Smooth muscle cell of the coronary artery (primary cell): ENCODE data around the gene ARMC12. TPM values are rescaled to one million over a fixed set of nuclear protein-coding genes. Genes with fewer than 3 reads are reported as not detected.

ENCODE experiments used
- total RNA-seq: library from RNA; depleted of rRNA; stranded (reverse); fragments of >200 nt; gene quantifications from 2 replicates; pipeline ENCODE4 v1.2.3, GENCODE V29; 2014; ENCODE audit warnings: low replicate concordance

Gene ARMC12
- total RNA-seq, result 0.23 TPM in 1 of 2 replicates, not detected in the other

DNA sequence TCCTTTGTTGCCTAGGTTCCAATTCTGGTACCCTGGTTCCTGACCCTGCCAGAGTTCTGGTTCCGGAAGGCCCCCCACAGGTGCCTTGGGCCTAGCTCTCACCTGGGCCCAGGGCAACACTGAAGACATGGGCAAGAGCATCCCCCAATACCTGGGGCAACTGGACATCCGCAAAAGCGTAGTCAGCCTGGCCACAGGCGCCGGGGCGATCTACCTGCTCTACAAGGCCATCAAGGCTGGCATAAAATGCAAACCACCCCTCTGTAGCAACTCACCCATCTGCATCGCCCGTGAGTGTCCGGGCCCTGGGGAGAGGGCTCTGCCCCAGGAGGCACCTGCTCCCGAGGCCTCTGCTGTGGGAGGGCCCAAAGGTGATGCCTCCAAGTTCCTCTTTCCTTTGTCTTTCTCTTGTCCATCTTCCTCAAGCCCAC is at the start of gene ARMC12:
TSS of gene ARMC12 (plus strand) at position 51 of the 431 bp plus-strand sequence. CDS start at position 128, 77 bp downstream.

DNA sequence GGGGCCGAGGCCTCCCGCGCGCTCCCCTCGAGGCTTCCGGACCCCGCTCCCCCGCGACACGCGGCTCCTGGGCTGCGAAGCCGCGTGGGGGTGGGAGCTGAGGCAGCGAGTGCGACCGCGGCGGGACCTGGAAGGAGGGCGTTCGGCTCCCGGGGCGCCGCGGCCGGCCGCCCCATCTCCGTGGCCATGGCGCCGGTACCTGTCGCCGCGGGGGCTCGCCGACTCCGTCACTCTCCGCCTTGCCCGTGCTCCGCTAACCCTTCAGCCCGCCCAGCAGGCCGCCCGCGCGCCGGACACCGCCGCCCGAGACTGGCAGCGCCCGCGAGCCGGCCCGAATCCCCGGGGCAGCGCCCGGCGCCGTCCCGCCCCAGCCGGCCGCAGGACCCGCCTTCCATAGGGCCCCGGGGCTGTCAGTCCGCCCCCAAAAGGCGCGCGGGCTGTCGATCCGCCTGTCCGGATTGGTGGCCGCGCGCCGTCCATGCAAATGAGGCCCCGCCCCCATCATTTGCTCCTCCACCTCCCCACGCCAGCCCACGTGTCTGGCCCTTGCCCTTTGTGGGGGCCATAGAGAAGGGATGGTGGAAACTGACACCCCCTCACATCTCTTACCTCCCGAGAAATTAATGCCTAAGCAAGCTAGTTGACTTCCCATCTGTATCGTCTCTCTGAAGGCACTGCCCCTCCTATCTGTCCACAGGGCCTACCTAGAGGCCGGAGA is 48.1 kb upstream of the ARMC12 start, which contains the start of gene FKBP5:
TSS of gene FKBP5 (minus strand) at position 311 of the 718 bp plus-strand sequence. CDS start 46,091 bp downstream, outside the sequence.

GRCh38 chr6:35776364-35777215 is 39.8 kb downstream of the ARMC12 start, which contains the start of gene CLPSL2:
CLPSL2 (plus strand) TSS chr6:35776598; CDS start chr6:35776619, 21 bp downstream.

GRCh38 chr6:35780719-35781118 is 43.9 kb downstream of the ARMC12 start, which contains the start of gene CLPSL1:
CLPSL1 (plus strand) TSS chr6:35781019; CDS start chr6:35781111, 92 bp downstream.

Other genes starting within 250 kb of the ARMC12 start
- 2.5 and 7.4 TPM in 2 replicates for gene TEAD3, start 240.0 kb upstream of the ARMC12 start, total RNA-seq
- not detected in 2 replicates for gene TULP1, start 224.1 kb upstream of the ARMC12 start, total RNA-seq
- gene FKBP5, start 48.1 kb upstream of the ARMC12 start, total RNA-seq, result 4.5 and 4.7 TPM in 2 replicates
- gene CLPSL2, start 39.6 kb downstream of the ARMC12 start, total RNA-seq, result not detected in 2 replicates
- not detected in 2 replicates for gene CLPSL1, start 44.0 kb downstream of the ARMC12 start, total RNA-seq
- gene CLPS, start 60.3 kb downstream of the ARMC12 start, total RNA-seq, result not detected in 2 replicates
- not detected in 2 replicates for gene LHFPL5, start 68.3 kb downstream of the ARMC12 start, total RNA-seq
- 23.1 and 52.1 TPM in 2 replicates for gene SRPK1, start 184.1 kb downstream of the ARMC12 start, total RNA-seq